Renal cortex interstitium (tissue), 11 donors: ENCODE data around the gene SLC35E1. TPM values are rescaled to one million over a fixed set of nuclear protein-coding genes. Genes with fewer than 3 reads are reported as not detected.

Experiments used
- DNase-seq, 11 donors: peaks; one replicate each; pipeline ENCODE4 v3.0.0-alpha.2; 2013; ENCODE audit warnings: low read depth in 9 of 11, low spot score in 4 of 11; ENCODE audit errors: extremely low read depth in 1 of 11
- polyA plus RNA-seq, 3 donors: library from polyadenylated mRNA; unstranded; fragments of 120-200 nt; gene quantifications; one replicate each; pipeline ENCODE4 v1.2.1, GENCODE V29; 2013; ENCODE audit not compliant: insufficient read length in 3 of 3

The SLC35E1 gene
- polyA plus RNA-seq, 3 donors, result 40.9 to 48.8 (median 42.6) TPM

- no peak for DNase-seq
Measured at GRCh38 chr19:16586991-16587832, 15.0 kb upstream of the SLC35E1 start.

GRCh38 chr19:16586477-16586871, 14.3 kb upstream of the SLC35E1 start:
- no peak for DNase-seq

DNA sequence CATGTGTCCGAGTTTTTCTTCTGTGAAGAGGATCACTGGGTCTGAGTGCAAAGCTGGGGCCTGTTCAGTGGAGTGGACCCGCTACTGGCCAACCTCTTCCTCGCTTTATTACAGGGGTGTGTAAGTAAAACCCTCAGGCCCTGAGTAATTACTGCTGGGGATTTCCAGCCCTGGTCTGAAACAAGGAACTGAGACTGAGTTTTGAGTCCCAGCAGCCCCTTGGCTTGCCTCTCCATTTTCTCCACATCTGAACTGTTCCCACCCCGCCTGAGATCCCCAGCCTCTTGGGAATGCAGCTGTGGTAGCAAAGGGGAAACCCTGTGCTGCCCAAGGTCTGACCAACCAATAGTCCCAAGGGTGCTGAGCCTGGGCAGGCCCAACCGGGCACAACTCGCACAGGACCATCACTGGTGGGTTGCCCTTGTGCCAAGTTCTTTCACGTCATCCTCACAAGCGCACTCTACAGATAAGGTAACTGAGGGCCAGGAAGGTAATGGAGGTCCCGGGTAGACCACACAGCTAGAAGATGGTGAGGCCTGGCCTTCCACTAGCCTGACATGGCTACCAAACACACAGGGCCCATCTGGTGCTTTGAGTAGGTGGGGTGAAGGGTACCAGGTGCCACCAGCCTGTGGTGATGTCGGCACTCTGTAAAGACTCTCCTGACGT, 13.7 kb upstream of the SLC35E1 start:
- DNase-seq, result no peak

- DNase-seq, result no peak
Measured at GRCh38 chr19:16585094-16585801, 13.0 kb upstream of the SLC35E1 start.

DNA sequence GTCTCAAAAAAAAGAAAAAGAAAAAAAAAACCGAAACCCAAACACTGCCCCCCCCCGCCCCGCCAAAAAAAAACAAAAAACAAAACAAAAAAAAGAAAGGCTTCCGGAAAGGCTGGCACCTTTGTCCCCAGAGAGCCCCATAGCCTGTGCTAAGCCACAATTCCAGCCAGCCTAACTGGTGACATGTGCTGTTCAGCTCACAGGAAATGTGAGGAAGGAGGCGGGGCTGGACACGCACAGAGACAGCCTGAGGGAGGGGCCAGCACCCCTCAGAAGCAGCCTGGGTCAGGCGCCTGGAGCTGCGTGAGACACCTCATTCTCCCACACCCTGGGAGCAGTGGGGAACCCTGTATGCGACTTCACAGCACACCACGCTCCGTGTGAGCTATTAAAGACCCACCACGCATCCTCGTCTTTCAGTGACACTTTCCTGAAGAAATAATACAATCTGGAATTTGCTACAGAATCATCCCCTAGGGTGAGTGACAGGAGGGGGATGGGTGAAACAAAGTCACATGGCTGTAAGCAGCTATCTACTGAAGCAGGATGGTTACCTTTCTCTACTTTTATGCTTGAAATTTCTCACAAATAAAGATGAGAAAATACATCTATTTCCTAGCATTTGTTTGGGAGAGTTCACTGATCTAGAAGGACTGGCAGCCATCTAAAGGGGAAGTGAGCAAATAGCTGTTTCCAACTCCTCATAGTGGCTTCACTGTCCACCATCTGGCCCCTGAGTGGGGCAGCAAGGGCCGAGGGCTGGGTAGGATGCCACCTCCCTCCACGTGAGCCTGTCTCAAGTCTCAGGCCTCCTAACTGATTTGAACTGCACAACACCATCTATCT, 12.3 kb upstream of the SLC35E1 start:
- DNase-seq, result peak in 7 of 11 donors; percentile 31 to 72 (median 54)

DNA sequence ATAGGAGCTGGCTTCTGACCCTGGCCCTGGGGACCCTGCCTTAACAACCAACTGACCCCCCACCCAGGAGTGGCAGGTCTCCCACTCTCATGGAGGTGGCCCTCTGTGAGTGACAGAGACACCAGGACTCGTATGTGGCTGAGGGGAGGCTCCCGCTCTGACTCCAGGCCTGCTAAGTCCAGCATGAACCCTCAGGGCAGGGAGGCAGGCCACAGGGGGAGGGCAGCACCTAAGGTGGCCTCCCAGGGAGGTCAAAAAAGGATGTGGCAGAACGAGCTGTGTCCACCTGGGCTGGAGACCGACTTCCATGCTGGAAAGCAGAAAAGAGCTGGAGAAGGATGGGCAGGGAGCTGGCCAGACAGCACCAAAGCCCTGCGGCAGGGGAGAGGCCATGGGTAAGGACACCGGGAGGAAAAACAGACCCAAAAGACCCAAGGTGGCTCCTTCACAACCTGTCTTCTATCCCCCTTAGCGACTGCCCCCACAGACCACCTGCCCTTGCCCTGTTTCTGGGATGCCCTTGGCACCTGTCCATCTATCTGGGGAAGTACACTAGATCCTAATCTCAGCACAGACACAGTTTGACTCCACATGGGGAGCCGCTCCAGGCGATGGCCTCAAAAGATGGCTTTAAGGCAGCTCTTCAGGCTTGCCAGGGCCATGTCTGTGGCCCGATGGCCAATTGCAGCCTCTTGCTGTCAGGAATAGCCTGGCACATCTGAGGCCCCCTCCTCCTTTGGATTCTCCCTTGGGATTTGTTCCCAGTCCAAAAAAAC, 10.5 kb upstream of the SLC35E1 start:
- no peak for DNase-seq

- no peak for DNase-seq
Measured at GRCh38 chr19:16581971-16582343, 9.7 kb upstream of the SLC35E1 start.

GRCh38 chr19:16581145-16581970, 9.1 kb upstream of the SLC35E1 start:
- no peak for DNase-seq

GRCh38 chr19:16579381-16579780, 7.2 kb upstream of the SLC35E1 start:
- DNase-seq, result no peak

DNA sequence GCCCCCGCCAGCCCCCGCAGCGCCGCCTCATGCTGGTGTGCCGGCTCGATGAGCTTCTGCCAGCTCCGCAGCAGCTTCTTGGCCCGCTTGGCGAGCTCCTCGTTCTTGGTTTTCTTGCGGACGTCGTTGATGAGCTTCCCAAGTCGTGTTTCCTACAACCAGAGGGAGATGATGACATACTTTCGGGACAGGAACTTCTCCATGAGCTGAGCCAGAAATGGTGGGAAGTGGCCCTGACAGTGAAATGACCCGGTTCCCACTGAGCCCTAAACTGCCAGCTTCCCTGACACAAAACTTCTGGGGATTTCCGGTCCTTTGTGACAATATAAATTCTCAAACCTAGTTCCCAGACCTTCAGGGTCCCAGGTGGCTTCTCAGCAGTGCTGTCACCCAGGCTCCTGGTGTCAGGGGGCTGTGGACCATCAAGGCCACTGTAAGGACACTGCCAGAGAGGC, 5.3 kb upstream of the SLC35E1 start:
- no peak for DNase-seq

DNA sequence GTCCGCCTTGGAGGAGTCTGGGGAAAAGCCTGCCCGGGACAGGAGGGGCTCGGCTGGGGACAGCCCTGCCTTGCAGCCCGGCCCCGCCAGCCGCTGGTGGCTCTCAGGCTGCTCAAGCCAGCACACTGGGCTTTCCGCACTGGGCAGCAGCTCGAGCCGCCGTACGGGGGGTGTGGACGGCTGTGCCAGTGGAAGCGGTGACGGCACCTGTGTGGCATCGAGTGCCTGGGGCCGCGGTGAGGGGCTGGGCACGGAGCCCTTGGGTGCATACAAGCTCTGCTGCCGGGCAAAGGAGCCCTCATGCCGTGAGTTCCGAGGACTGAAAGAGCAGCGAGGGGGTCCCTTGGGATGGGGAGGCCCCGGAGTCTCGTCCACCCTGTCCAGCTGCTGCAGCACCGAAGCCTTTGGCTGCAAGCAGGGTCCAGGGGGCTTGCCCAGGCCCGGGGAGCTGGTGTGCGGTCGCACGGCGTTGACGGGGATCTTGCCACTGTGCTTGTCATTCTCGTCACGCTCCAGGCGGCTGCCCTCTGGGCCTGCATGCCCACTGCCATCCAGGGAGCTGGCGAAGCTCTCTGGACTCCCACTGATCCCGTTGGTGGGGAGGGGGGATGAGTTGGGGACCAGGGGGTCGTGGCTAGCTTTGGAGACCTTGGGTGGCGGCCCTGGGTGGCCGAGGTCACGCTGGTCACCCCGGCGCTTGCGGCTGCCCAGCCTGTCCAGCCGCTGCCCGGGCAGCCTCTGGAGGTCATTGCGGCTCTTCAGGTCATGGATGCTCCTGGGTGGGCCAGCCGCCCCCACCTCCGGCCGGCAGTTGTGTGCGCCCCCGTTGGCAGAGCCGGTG, 4.7 kb upstream of the SLC35E1 start:
- no peak for DNase-seq

- no peak for DNase-seq
Measured at GRCh38 chr19:16575861-16576689, 3.9 kb upstream of the SLC35E1 start.

- no peak for DNase-seq
Measured at GRCh38 chr19:16575282-16575681, 3.1 kb upstream of the SLC35E1 start.

- DNase-seq, result no peak
Measured at GRCh38 chr19:16573925-16574324, 1.7 kb upstream of the SLC35E1 start.

GRCh38 chr19:16573296-16573695, 1.1 kb upstream of the SLC35E1 start:
- no peak for DNase-seq

DNA sequence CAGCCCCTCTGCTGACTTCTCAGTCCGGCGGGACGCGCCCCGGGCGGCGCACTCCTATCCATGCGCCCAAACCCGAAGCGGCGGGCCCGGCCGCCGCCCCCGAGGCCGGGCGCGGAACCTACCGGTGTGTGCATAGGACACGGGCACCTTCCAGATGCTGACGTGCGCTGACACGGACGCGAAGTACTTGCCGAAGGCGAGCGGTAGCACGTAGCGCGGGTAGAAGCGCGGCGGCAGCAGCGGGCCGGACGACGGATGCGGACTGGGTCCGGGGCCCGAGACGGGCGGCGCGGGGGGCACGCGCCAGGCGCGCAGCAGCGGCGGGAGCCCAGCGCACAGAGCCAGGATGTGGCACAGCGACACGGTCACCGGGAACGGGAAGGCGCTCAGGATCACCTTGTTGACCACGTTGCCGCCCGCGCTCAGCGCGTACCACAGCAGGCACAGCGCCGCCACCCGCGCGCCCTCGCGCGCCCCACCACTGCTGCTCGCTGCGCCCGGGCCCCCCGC, 338 bp downstream of the SLC35E1 start:
- DNase-seq, result no peak
